Lower lobe of right lung (tissue), 2 donors: Measurements from ENCODE around the gene SPATA16. TPM values are rescaled to one million over a fixed set of nuclear protein-coding genes. Genes with fewer than 3 reads are reported as not detected.
A peak's percentile ranks its signal among the peaks of the same experiment; 100 is the strongest.

Source experiments
- ATAC-seq, 2 donors: fragments of 200-7000 bp; cut with Tn5 transposase; one replicate each; pipeline ENCODE4 v1.9.1; 2020 to 2022; ENCODE audit warnings: mild to moderate bottlenecking in 2 of 2, moderate library complexity in 2 of 2
- DNase-seq: peaks from one replicate; pipeline ENCODE4 v3.0.0-alpha.2; 2020
- H3K27ac ChIP-seq: fragments of 200-600 bp; one replicate; pipeline ENCODE4 v1.8.0; 2022
- H3K27me3 ChIP-seq: fragments of 200-600 bp; one replicate; pipeline ENCODE4 v1.8.0; 2022; ENCODE audit warnings: low read depth
- H3K36me3 ChIP-seq: fragments of 200-600 bp; one replicate; pipeline ENCODE4 v1.8.0; 2022; ENCODE audit warnings: mild to moderate bottlenecking
- H3K4me1 ChIP-seq: fragments of 200-600 bp; one replicate; pipeline ENCODE4 v1.8.0; 2022
- H3K4me3 ChIP-seq: fragments of 200-600 bp; one replicate; pipeline ENCODE4 v1.8.0; 2022; ENCODE audit warnings: mild to moderate bottlenecking
- H3K9me3 ChIP-seq: fragments of 200-600 bp; one replicate; pipeline ENCODE4 v1.8.0; 2022
- CTCF ChIP-seq: fragments of 200-600 bp; IDR thresholded peaks from one replicate; pipeline ENCODE4 v1.8.0; 2022; ENCODE audit warnings: antibody characterized with exemption, mild to moderate bottlenecking
- intact Hi-C: fragments of 100-400 bp; cut with DNase I; formaldehyde crosslinking; loops from one replicate; pipeline ENCODE4 v1.11.0; 2022
- total RNA-seq: library from RNA; stranded (reverse); fragmentation: NEBNext Ultra II Directional; extraction: Animal tissue kit (Norgen Biotek cat#: 25700); gene quantifications from one replicate; pipeline ENCODE4 v1.2.1, GENCODE V29; 2021
- donor health status: DM: no; HTN: yes; CAD: no; lungs with severe emphysema.

Gene SPATA16
- total RNA-seq, 1 donor from 2014 or later, result not detected

DNA sequence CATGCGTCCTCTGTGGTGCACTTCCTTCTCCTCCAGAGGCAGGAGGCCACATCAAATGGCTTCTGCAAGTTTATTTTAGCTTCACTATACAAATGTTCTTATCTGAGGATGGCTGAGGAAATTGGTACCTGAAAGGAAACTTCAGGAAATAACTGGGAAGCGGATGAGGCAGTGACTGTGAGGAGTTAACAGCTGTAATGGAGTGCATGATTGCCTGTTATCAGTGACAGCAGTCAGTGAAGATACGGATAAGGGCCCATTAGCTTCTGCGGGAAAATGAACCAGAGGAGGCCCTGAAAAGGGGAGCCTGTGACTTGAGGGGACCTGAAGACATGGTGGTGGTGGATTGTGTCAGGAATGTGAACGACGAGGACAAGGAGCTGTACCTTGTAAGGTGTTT lies 51.8 kb downstream of the SPATA16 start:
- DNase-seq, result no peak
- no peak for TF ChIP-seq CTCF
- Histone ChIP-seq H3K27ac (no peak overlapping the region), H3K9me3 (no peaks in the 10 kb centered on the region), H3K36me3 (no peaks in the 10 kb centered on the region), H3K27me3 (no peaks in the 10 kb centered on the region), H3K4me3 (no peak overlapping the region), H3K4me1 (no peaks in the 10 kb centered on the region)
- ATAC-seq, result no peak
- intact Hi-C loops, result no loop called here

- Histone ChIP-seq H3K9me3 (no peaks in the 10 kb centered on the region), H3K36me3 (no peaks in the 10 kb centered on the region), H3K27me3 (no peaks in the 10 kb centered on the region), H3K27ac (no peak overlapping the region), H3K4me3 (no peak overlapping the region), H3K4me1 (no peaks in the 10 kb centered on the region)
- no peak for TF ChIP-seq CTCF
- ATAC-seq (no peak), DNase-seq (no peak)
- intact Hi-C loops, result no loop called here
These were observed 62.5 kb downstream of the SPATA16 start for GRCh38 chr3:173078525-173078924.

DNA sequence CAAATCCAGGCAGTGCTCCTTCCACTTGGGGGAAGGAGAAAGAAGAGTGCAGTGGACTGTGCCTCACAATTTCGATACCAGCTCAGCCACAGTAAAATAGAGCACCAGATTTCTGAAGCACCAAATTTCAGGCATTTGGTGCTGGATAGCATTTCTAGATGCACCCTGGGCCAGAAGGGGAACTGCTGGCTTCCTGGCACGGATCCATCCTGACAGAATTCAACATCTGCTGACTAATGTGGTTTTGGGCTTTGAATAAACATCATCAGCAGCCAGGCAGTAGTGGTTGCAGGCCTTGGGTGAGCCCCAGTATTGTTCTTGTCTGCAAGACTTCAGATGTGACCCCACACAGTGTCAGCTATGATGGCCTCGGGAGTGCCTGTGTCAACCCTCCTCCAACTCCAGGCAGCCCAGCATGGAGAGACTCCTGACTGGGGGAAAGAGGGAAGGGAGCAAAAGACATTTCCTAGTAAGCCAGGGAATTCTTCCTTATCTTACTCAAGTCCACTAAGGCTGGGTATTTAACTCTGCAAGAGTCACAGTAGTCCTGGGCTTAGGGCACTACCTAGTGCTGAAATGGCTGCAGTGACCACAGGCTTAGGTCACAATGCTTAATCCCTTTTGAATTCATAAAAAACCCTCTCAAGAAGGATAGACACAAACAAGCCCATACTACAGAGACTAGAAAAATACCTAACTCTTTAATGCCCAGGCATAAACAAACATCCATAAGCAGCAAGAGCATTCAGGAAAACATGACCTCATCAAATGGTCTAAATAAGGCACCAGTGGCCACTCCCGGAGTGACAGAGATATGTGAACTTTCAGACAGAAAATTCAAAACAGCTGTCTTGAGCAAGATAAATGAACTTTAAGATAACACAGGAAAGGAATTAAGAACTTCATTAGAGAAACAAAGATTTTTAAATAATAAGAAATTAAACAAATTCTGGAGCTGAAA lies 74.7 kb downstream of the SPATA16 start:
- no peak for TF ChIP-seq CTCF
- Histone ChIP-seq H3K27ac (no peak overlapping the region), H3K27me3 (no peaks in the 10 kb centered on the region), H3K4me1 (no peaks in the 10 kb centered on the region), H3K9me3 (no peaks in the 10 kb centered on the region), H3K36me3 (no peaks in the 10 kb centered on the region), H3K4me3 (no peak overlapping the region)
- intact Hi-C loops, result no loop called here
- ATAC-seq, result peak in 1 of 2 donors; percentile 37
- DNase-seq, result no peak

GRCh38 chr3:173065543-173065981 lies 75.5 kb downstream of the SPATA16 start:
- ATAC-seq (no peak), DNase-seq (no peak)
- Histone ChIP-seq H3K4me3 (no peak overlapping the region), H3K36me3 (no peaks in the 10 kb centered on the region), H3K27me3 (no peaks in the 10 kb centered on the region), H3K27ac (no peak overlapping the region), H3K9me3 (no peaks in the 10 kb centered on the region), H3K4me1 (no peaks in the 10 kb centered on the region)
- intact Hi-C loops, result no loop called here
- TF ChIP-seq CTCF, result no peak

GRCh38 chr3:173064631-173065030 lies 76.4 kb downstream of the SPATA16 start:
- intact Hi-C loops, result no loop called here
- no peak for DNase-seq
- TF ChIP-seq CTCF, result no peak
- no peak overlapping the region for H3K4me3 ChIP-seq
- no peak for ATAC-seq
- no peaks in the 10 kb centered on the region for H3K27me3 ChIP-seq
- H3K4me1 ChIP-seq, result no peaks in the 10 kb centered on the region
- H3K27ac ChIP-seq, result no peak overlapping the region
- H3K36me3 ChIP-seq, result no peaks in the 10 kb centered on the region
- no peaks in the 10 kb centered on the region for H3K9me3 ChIP-seq
